ENCODE results near the gene GBX1. TPM values are rescaled to one million over a fixed set of nuclear protein-coding genes. Genes with fewer than 3 reads are reported as not detected.

Gene GBX1
- total RNA-seq, 1 experiment from 2014 or later = not detected

DNA sequence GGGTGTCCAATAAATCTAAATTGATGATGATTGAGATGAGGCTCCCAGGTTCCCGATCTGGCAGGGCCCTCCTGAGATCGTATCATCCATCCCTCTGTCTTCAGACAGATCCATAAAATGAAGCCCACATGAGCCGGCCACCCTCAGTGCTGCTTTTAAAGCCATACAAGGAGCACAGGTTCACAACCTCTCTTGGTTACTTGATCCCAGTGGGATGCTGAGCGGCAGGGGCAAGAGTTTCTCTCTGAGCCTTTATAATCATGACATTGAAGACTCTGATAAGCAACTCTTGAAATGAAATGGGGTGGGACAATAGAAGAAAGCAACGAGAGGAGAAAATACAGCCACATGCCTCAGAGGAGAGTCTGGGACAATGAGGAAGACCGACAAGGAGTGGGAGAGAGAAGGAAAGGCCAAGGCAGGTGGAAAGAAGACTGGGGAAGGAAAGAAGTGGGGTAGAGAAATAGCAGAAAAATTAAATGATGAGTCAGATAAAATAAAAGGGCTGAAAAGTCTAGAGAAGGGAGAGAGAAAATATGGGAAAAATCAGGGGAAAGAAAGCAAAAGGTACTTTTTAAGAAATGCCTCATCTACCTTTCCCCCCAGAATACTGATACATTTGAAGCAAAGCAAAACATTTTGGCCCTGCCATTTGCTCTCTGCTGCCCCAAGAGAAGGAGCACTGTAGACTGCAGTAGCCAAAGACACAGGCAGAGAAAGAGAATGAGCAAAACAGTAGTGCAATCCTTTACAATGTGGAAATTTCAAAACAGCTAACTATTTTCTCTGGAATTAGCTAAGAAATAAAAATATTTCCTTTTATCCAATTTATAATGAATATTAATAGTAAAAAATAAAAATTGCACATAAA is 14.6 kb downstream of the GBX1 start:
- no peak for DNase-seq (ENCODE audit: unreplicated experiment)
- Mint-ChIP-seq H3K27me3 (ENCODE audit: insufficient read depth, unreplicated experiment) (peaks cover 12% of the 10 kb centered on the region), H3K4me3 (ENCODE audit: unreplicated experiment) (no peak overlapping the region), H3K27ac (ENCODE audit: low read depth, unreplicated experiment) (no peak overlapping the region), H3K36me3 (ENCODE audit: insufficient read depth, unreplicated experiment) (no peaks in the 10 kb centered on the region), H3K4me1 (ENCODE audit: insufficient read depth, unreplicated experiment) (no peaks in the 10 kb centered on the region), H3K9me3 (ENCODE audit: unreplicated experiment) (no peaks in the 10 kb centered on the region)
- intact Hi-C loops (cut with micrococcal nuclease) = no loop called here
- POLR2A ChIA-PET = no interaction called here
- CTCF ChIA-PET = interaction anchor here (0.6 to 1.6 kb wide), 8 partner anchors 8 to 1366 kb away, joined by 3 to 6 read pairs (median 4); no protein-coding TSS in a partner anchor
- no TSS peak for BruUV-seq (replicated peaks)
- TF ChIP-seq, protein P1, sequence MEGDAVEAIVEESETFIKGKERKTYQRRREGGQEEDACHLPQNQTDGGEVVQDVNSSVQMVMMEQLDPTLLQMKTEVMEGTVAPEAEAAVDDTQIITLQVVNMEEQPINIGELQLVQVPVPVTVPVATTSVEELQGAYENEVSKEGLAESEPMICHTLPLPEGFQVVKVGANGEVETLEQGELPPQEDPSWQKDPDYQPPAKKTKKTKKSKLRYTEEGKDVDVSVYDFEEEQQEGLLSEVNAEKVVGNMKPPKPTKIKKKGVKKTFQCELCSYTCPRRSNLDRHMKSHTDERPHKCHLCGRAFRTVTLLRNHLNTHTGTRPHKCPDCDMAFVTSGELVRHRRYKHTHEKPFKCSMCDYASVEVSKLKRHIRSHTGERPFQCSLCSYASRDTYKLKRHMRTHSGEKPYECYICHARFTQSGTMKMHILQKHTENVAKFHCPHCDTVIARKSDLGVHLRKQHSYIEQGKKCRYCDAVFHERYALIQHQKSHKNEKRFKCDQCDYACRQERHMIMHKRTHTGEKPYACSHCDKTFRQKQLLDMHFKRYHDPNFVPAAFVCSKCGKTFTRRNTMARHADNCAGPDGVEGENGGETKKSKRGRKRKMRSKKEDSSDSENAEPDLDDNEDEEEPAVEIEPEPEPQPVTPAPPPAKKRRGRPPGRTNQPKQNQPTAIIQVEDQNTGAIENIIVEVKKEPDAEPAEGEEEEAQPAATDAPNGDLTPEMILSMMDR (IDR thresholded peaks at IDR 0.05; ENCODE audit: unreplicated experiment) = no peak

DNA sequence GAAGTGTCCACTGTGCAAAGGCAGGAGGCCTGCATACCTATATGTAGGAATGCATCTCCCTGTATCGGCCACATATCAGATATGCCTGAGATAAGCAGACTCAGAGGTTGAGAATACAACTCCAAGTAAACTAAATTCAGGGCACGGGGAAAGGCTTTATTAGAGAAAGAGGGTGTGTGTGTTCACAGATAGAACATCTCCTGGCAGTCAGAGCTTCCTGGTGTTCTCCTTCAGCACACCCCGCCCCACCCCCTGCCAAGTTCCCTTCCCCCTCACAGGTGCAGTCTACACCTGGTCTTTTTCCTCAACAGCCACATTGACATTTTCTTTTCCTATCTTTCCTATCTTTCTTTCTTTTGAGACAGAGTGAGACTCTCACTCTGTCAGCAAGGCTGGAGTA is 17.1 kb downstream of the GBX1 start:
- TF ChIP-seq, protein P1 (IDR thresholded peaks at IDR 0.05; ENCODE audit: unreplicated experiment) = no peak
- BruUV-seq (replicated peaks) = no TSS peak
- DNase-seq (ENCODE audit: unreplicated experiment) = no peak
- POLR2A ChIA-PET = interaction anchor here (1.2 to 1.3 kb wide), 2 partner anchors 8 to 11 kb away, joined by 3 to 4 read pairs; no protein-coding TSS in a partner anchor
- intact Hi-C loops (cut with micrococcal nuclease) = no loop called here
- H3K4me3 Mint-ChIP-seq (ENCODE audit: unreplicated experiment) = no peak overlapping the region
- H3K27me3 Mint-ChIP-seq (ENCODE audit: insufficient read depth, unreplicated experiment) = peaks cover 6% of the 10 kb centered on the region
- H3K9me3 Mint-ChIP-seq (ENCODE audit: unreplicated experiment) = no peaks in the 10 kb centered on the region
- CTCF ChIA-PET = no interaction called here
- no peaks in the 10 kb centered on the region for H3K36me3 Mint-ChIP-seq (ENCODE audit: insufficient read depth, unreplicated experiment)
- H3K4me1 Mint-ChIP-seq (ENCODE audit: insufficient read depth, unreplicated experiment) = no peaks in the 10 kb centered on the region
- no peak overlapping the region for H3K27ac Mint-ChIP-seq (ENCODE audit: low read depth, unreplicated experiment)

DNA sequence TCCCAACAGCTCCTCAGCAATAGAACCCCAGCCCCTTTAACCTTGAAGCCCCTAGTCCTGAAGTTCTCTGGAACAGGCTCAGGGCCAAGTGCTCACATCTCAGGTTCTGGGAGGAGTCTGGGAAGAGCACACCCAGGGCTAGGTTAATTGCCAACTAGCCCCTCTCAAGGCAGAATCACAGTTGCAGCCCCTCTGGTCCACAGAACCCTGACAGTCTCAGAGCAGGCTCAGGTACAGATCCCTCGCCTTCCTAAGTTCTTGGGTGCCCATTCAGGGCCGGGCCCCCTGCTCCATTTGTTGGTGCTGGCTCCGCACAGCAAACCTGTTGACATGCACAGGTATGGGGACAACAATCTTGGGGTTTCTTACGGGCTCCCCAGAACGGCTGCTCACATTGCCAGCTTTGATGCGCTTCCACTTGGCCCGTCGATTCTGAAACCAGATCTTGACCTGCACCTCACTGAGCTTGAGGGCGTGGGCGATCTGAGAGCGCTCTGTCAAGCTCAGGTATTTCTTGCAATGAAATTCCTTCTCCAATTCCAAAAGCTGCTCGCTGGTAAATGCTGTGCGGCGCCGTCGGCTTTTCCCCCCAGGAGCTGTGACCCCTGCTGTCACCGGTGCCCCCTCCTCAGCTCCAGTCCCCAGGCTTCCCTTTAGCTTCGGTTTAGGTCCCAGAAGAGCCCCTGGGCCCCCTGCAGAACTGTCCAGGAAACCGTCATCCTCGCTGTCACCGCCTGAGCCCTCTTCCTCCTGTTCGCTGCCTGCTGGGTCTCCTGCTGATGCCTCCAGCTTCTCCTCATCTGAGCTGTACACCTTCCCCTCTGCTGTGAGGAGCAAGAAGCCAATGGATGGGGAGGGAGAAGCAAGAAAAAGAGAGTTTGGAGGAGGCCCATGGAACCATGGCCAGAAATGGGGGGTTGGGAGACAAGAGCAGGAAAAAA is 18.9 kb downstream of the GBX1 start:
- Mint-ChIP-seq H3K4me3 (ENCODE audit: unreplicated experiment) (no peak overlapping the region), H3K27me3 (ENCODE audit: insufficient read depth, unreplicated experiment) (no peaks in the 10 kb centered on the region), H3K36me3 (ENCODE audit: insufficient read depth, unreplicated experiment) (peaks cover 12% of the 10 kb centered on the region), H3K9me3 (ENCODE audit: unreplicated experiment) (no peaks in the 10 kb centered on the region), H3K4me1 (ENCODE audit: insufficient read depth, unreplicated experiment) (peaks cover 10% of the 10 kb centered on the region), H3K27ac (ENCODE audit: low read depth, unreplicated experiment) (no peak overlapping the region)
- ChIA-PET POLR2A (interaction anchor here (0.7 to 1.7 kb wide), 3 partner anchors 9 to 79 kb away, joined by 3 to 4 read pairs (median 4); no protein-coding TSS in a partner anchor), CTCF (interaction anchor here (0.5 to 2.4 kb wide), 8 partner anchors 9 to 168 kb away, joined by 3 to 9 read pairs (median 3); no protein-coding TSS in a partner anchor)
- BruUV-seq (replicated peaks) = no TSS peak
- intact Hi-C loops (cut with micrococcal nuclease) = no loop called here
- TF ChIP-seq, protein P1 (IDR thresholded peaks at IDR 0.05; ENCODE audit: unreplicated experiment) = no peak
- DNase-seq (ENCODE audit: unreplicated experiment) = no peak
